ENCODE data around the gene MORC2.

MORC2 gene

GRCh38 chr22:30921108-30921507, 47.5 kb downstream of the MORC2 start:
- no peak for DNase-seq (ENCODE audit: low read depth in 2 of 2)

- peak; percentile 79 to 81 for DNase-seq (ENCODE audit: low read depth in 2 of 2)
Measured at GRCh38 chr22:30920407-30920806, 48.2 kb downstream of the MORC2 start.

DNA sequence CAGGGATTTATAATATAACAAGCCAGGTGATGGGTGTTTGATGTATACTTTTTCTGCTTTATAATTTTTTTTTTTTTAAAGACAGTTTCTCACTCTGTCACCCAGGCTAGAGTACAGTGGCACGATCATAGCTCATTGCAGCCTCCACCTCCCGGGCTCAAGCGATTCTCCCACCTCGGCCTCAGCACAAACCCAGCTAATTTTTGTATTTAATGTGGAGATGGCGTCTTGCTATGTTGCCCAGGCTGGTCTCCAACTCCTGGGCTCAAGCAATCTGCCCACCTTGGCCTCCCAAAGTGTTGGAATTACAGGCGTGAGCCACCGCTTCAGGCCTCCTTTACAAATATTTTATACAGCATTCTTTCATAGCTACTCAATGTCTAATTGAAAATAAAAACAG, 48.6 kb downstream of the MORC2 start:
- DNase-seq (ENCODE audit: low read depth in 2 of 2), result no peak

GRCh38 chr22:30918761-30919160, 49.8 kb downstream of the MORC2 start:
- DNase-seq (ENCODE audit: low read depth in 2 of 2), result no peak

DNA sequence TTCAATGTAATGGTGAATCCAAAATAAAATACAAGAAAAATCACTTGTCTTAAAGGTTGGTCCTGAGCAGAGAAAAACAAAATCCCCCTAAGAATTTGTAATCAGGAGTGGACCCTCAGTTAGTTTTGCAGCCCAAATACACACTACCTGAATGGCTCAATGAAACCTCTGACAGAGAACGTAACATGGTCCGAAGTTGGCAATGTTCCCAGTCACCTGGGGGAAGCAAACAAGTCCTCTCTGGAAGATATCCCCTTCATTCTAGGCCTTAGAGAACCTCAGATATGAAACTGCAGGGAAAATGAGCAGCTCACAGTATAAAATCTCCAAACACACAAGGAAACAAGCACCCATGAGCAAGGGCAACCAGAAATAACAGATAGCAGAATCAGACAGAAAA, 58.2 kb downstream of the MORC2 start:
- no peak for DNase-seq (ENCODE audit: low read depth in 2 of 2)

DNA sequence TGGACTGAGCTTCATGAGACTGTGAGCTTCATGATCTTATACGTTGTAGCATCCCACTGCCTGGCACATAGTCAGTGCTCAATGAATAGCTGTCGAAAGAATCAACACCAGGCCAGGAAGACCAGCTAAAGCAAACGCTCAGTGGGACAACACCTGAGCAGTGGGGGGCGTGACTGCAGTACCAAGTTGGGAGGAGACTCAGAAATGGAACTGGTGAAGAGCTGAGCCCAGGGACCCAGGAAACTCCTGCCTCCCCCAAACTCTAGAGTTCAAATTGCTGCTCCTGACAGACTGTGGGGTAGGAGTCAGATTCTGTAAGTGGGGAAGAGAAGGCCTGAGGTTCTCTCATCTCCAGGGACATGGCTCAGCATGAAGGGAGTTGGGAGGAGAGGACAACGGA, 59.3 kb downstream of the MORC2 start:
- no peak for DNase-seq (ENCODE audit: low read depth in 2 of 2)

- no peak for DNase-seq (ENCODE audit: low read depth in 2 of 2)
Measured at GRCh38 chr22:30908051-30908461, 60.5 kb downstream of the MORC2 start.

DNA sequence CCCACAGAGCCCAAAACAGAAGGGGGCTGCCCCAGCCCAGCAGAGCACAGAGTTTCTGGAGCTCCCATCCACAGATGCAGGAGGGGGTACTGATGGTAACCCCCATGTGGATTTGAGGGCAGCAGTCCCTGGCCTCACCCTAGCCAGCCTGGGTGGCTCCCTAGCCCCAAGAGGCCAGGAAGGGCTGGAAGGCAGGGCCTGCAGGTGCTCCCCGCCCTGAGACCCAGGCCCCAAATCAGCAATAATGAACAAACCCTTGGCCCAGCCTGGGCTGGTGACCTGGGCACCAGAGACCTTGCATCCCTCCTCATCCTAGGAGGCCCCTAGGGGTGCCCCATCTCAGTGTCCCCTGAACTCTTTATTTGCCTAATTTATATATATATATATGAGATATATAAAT, 61.6 kb downstream of the MORC2 start:
- DNase-seq (ENCODE audit: low read depth in 2 of 2), result no peak

DNA sequence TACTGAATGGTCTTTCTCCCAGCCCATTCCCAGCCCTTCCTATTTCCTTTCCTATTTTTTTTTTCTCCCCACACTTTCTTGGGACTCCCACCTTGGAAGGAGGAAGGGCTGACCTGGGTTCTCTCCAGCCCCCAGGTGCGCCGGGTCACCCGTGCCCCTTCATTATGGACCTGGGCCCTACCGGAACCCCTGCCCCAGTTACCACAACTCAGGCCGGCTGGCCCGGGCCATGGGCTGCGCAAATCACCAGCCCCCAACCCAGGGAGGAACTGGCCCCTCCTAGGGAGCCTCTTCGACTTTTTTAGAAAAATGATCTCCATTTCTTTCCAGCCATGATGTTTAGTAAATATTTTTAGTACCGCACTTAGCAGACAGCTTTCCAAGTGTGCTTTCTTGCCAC, 62.2 kb downstream of the MORC2 start:
- no peak for DNase-seq (ENCODE audit: low read depth in 2 of 2)

- no peak for DNase-seq (ENCODE audit: low read depth in 2 of 2)
Measured at GRCh38 chr22:30905696-30906341, 62.8 kb downstream of the MORC2 start.

- no peak for DNase-seq (ENCODE audit: low read depth in 2 of 2)
Measured at GRCh38 chr22:30903876-30904460, 64.6 kb downstream of the MORC2 start.

DNA sequence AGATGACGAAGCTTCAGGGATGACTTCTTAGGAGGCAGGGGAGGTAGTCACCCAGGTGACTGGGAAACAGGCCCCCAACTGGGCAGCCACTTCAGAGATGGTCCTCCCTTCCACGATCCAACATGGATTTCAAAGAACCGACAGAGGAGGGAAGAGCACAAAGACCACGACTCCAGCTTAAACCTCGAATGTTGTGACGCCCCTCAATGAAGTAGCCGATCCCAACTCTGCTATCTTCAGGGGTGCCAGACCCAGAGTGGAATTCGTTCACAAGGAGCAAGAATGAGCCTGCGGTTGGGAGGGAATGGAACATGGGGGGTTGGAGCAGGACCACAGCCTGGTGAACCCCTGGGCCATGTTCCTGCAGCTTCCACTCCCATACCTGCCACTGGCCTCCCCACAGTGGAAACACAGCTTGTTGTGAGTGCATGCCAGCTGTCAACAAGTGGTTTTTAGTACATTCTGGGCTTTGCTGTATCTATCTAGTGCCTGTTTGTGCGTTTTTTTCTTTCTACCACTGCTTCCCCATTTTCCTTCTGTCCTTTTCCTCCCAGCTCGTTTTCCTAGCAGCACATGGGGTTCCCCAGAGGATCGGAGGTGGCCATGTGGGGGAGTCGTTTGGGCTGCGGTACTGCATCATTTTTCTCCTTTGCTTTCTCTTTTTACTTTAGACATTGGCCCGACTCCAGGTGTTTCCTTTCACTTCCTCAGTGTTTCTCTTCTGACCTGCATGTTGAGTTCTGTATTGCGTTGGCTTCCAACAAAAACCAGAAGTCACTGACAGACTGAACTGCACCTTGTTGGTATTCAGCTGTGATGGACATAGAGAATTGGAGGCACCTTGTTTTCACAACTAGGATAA, 65.8 kb downstream of the MORC2 start:
- no peak for DNase-seq (ENCODE audit: low read depth in 2 of 2)

DNA sequence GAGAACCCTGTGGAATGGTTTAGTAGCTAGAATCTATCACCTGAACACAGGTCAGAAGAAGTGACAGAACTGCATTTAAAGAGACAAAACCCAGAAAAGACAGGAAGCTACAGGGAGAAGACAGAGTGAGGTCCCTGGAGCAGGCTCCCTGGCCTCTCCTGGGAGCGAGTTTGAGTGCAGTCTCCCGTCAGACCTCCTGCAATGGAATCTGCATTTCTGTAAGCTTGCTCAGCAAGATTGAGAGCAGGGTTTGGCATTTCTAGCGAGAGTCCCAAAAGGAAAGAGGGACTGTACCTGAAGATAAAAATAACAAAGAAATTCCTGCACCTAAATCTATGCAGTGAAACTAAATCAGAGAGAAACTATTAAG, 74.2 kb downstream of the MORC2 start:
- DNase-seq (ENCODE audit: low read depth in 2 of 2), result no peak

GRCh38 chr22:30893434-30894370, 74.9 kb downstream of the MORC2 start:
- no peak for DNase-seq (ENCODE audit: low read depth in 2 of 2)

DNA sequence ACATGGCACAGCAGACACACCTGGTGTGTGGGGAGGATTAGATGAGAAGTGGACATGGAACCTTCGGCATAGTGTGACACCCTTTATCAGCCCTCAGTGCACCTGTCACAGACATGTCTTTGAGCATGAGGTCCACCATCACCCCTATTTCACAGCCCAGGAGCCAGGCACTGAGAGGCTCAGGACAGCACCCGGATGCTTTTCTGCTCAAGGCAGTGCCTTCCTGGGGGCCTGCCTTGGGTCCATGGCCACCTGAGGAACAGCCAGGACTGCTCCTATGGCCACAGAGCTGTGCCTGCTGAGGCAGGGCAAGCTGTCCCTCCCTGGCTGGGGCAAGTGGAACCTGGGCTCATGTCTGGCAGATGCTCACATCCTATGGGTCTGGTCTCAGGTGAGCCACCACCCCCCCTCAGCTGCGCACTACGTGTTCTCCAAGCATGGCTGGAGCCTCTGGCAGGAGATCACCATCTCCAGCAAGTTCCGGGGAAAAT, 75.8 kb downstream of the MORC2 start:
- DNase-seq (ENCODE audit: low read depth in 2 of 2), result no peak

- DNase-seq (ENCODE audit: low read depth in 2 of 2), result no peak
Measured at GRCh38 chr22:30892286-30892685, 76.3 kb downstream of the MORC2 start.

- no peak for DNase-seq (ENCODE audit: low read depth in 2 of 2)
Measured at GRCh38 chr22:30891781-30892180, 76.8 kb downstream of the MORC2 start.

- no peak for DNase-seq (ENCODE audit: low read depth in 2 of 2)
Measured at GRCh38 chr22:30891443-30891755, 77.2 kb downstream of the MORC2 start.

DNA sequence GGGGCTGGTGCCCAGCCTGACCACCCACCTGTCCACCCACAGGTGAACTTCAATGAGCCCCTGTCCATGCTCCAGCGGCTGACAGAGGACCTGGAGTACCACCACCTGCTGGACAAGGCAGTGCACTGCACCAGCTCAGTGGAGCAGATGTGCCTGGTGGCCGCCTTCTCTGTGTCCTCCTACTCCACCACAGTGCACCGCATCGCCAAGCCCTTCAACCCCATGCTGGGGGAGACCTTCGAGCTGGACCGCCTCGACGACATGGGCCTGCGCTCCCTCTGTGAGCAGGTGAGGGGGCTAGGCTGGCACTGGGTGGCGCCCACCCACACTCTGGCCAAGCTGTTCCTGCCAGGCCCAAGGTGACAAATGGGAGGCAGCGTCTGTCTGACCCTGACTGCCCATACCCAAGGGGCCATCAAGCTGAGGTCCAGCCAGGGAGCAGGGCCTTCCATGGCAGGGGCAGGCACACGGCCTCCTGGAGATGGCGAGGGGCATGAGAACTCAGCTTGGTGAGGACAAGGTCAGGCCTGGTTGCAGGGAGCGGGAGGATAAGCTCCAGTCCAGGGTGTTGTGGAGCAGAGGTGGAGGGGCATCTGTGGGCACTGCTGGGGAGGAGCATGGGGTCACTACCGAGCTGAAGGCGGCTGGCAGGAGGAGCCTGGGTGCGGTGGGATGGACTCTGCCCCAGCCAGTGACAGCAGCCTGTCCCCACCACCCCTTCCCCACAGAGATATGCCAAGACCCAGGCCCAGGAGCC, 77.7 kb downstream of the MORC2 start:
- DNase-seq (ENCODE audit: low read depth in 2 of 2), result peak in 1 of 2 donors; percentile 10

DNA sequence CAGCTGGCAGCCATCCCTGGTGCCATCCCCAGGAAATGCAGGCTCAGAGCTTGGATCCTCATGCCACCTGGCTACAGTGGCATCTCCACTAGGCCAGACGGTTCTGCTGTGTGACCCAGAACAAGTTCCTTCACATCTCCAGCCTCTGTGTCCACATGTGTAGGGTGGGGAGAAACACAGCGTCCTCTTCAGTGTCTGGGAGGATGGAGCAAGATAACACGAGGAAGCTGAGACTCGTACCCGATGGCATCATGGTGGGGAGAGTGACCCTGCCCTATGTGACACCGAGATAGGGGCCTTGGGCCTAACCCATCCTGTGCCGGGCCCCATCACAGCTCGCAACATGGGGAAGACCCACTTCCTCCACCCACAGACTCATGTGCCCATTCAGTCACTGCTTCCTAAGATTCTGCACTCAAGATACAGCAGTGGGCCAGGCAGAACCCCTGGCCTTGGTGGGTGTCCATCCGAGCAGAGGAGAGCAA, 78.5 kb downstream of the MORC2 start:
- no peak for DNase-seq (ENCODE audit: low read depth in 2 of 2)

All from activated CD4-positive, alpha-beta T cell treated with anti-CD3 and anti-CD28 coated beads for 24 hours (primary cell).